DOHH2 (cell line): Measurements from ENCODE around the gene FAM174C.

Experiments
- EZH2phosphoT487 ChIP-seq: fragments of 200-600 bp; sonication (generic); IDR thresholded peaks from 2 replicates; pipeline ENCODE4 v1.6.1; 2017; ENCODE audit warnings: borderline replicate concordance, mild to moderate bottlenecking, antibody characterized with exemption, low read length, moderate library complexity, mixed read lengths
- TF ChIP-seq, protein P1 (sequence below): fragments of 200-600 bp; sonication (generic); IDR thresholded peaks from one replicate; pipeline ENCODE4 v1.5.1; 2014; ENCODE audit warnings: antibody characterized with exemption, mild to moderate bottlenecking, low read depth, low read length; ENCODE audit not compliant: poor library complexity, severe bottlenecking

DNA sequence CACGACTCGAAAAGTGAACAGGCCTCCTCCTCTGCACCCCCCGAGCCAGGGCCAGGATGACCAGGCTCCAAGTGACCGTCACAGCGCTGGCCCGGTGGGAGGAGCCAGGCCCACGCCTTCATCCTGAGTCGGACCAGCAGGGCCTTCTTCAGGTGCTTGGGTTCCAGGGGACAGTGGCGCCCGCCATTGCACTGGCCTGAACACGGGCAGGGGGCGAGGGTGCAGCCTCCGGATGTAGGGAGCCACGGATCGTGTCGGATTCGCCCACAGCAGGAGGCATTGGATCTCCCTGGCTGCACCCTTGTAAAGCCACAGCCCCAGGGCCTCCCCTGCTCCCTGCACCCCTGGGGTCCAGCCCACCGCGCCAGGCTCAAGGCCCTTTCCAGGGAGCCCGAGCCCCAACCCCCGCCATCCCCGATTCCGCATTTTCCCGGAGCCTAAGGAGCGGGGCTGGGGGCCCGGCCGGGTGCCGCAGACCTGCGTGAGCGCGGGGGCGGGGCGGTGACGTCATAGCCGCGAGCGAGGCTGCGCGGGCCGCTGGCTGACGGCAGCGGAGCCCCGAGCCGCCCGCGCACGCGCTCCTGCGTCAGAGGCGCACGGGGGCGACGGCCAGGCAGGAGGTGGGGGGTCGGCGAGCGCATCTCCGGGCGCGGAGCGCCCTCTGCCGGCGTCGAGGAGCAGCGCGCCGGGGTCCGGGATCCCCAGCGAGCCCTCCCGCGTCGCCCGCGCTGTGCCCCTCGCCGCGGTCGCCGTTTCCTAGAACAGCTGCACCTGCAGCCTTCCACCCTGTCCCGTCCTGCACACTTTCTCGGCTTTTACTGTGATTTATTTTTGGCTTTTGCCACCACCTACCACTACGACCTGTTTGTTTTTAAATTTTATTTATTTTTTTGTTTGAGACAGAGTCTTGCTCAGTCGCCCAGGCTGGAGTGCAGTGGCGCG is 35.3 kb upstream of the FAM174C start:
- TF ChIP-seq, protein P1, sequence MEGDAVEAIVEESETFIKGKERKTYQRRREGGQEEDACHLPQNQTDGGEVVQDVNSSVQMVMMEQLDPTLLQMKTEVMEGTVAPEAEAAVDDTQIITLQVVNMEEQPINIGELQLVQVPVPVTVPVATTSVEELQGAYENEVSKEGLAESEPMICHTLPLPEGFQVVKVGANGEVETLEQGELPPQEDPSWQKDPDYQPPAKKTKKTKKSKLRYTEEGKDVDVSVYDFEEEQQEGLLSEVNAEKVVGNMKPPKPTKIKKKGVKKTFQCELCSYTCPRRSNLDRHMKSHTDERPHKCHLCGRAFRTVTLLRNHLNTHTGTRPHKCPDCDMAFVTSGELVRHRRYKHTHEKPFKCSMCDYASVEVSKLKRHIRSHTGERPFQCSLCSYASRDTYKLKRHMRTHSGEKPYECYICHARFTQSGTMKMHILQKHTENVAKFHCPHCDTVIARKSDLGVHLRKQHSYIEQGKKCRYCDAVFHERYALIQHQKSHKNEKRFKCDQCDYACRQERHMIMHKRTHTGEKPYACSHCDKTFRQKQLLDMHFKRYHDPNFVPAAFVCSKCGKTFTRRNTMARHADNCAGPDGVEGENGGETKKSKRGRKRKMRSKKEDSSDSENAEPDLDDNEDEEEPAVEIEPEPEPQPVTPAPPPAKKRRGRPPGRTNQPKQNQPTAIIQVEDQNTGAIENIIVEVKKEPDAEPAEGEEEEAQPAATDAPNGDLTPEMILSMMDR = peak; percentile 69
- no peak for TF ChIP-seq EZH2phosphoT487
